HepG2 (cell line): ENCODE measurements around the gene BSG. TPM values are rescaled to one million over a fixed set of nuclear protein-coding genes. Genes with fewer than 3 reads are reported as not detected.

Experiments used
- CHD4 ChIP-seq: fragments of 200-600 bp; sonication (generic); IDR thresholded peaks from 2 replicates; pipeline ENCODE4 v1.7.0; 2017; ENCODE audit warnings: mild to moderate bottlenecking, low read length, borderline replicate concordance
- HIVEP1 ChIP-seq: sonication (generic); formaldehyde crosslinking; IDR thresholded peaks from 2 replicates; pipeline ENCODE4 v1.4.0; 2020; ENCODE audit warnings: mild to moderate bottlenecking, missing genetic modification reagents
- HNF1B ChIP-seq: sonication (generic); formaldehyde crosslinking; IDR thresholded peaks from 2 replicates; pipeline ENCODE4 v1.5.1; 2020; ENCODE audit warnings: mild to moderate bottlenecking, moderate library complexity, missing genetic modification reagents
- KAT7 ChIP-seq: IDR thresholded peaks from 2 replicates; pipeline ENCODE4 v1.6.1; 2018; ENCODE audit warnings: borderline replicate concordance, missing compliant biosample characterization
- MED1 ChIP-seq: sonication (generic); formaldehyde crosslinking; IDR thresholded peaks from 2 replicates; pipeline ENCODE4 v1.4.0; 2020; ENCODE audit warnings: missing genetic modification reagents
- NAIF1 ChIP-seq: sonication (generic); formaldehyde crosslinking; IDR thresholded peaks from 2 replicates; pipeline ENCODE4 v1.5.0; 2020; ENCODE audit warnings: mild to moderate bottlenecking, missing genetic modification reagents, borderline replicate concordance
- NONO ChIP-seq, 2 experiments: fragments of 450-650 bp in 1 of 2; sonication (generic) in 1 of 2; formaldehyde crosslinking in 1 of 2; IDR thresholded peaks in 1 of 2; conservative IDR thresholded peaks in 1 of 2; 2 replicates each; pipeline versions ENCODE4 v1.6.1 to v1.8.0; 2017 to 2022; ENCODE audit warnings: mild to moderate bottlenecking in 1 of 2, missing genetic modification reagents in 1 of 2, moderate library complexity in 1 of 2
- POLR2A ChIP-seq, 2 experiments: IDR thresholded peaks; 2 replicates each; pipeline ENCODE4 v1.6.1; 2011; ENCODE audit warnings: low read depth in 2 of 2, low read length in 2 of 2, mild to moderate bottlenecking in 1 of 2, moderate library complexity in 1 of 2; ENCODE audit not compliant: insufficient read depth in 1 of 2
- TAF1 ChIP-seq: sonication (generic); formaldehyde crosslinking; IDR thresholded peaks from 2 replicates; pipeline ENCODE4 v1.4.0; 2020; ENCODE audit warnings: missing genetic modification reagents
- XBP1 ChIP-seq: sonication (generic); formaldehyde crosslinking; IDR thresholded peaks from 2 replicates; pipeline ENCODE4 v1.5.0; 2020; ENCODE audit warnings: missing genetic modification reagents
- ZBTB43 ChIP-seq: sonication (generic); formaldehyde crosslinking; conservative IDR thresholded peaks from 2 replicates; pipeline ENCODE4 v1.4.0; 2020; ENCODE audit warnings: missing genetic modification reagents
- ZNF224 ChIP-seq: sonication (generic); formaldehyde crosslinking; IDR thresholded peaks from 2 replicates; pipeline ENCODE4 v1.5.0; 2020; ENCODE audit warnings: mild to moderate bottlenecking, missing genetic modification reagents
- ZNF292 ChIP-seq: sonication (generic); formaldehyde crosslinking; IDR thresholded peaks from 2 replicates; pipeline ENCODE4 v1.8.1; 2022; ENCODE audit warnings: mild to moderate bottlenecking, low read depth, missing genetic modification reagents, borderline replicate concordance
- ZNF333 ChIP-seq: sonication (generic); formaldehyde crosslinking; IDR thresholded peaks from 2 replicates; pipeline ENCODE4 v1.4.0; 2020; ENCODE audit warnings: mild to moderate bottlenecking, missing genetic modification reagents, borderline replicate concordance
- ZNF597 ChIP-seq: sonication (generic); formaldehyde crosslinking; IDR thresholded peaks from 2 replicates; pipeline ENCODE4 v1.5.0; 2020; ENCODE audit warnings: missing genetic modification reagents
- polyA plus RNA-seq, 8 experiments: library from polyadenylated mRNA; depleted of rRNA in 3 of 8; stranded (reverse) in 7 of 8; unstranded in 1 of 8; fragments of >200 nt; fragmentation: Illumina TruSeq in 4 of 8; extraction: Trizol in 4 of 8; gene quantifications; 2 replicates each; pipeline versions ENCODE4 v1.2.1 to v1.2.3, GENCODE V29; 2011 to 2016; ENCODE audit warnings: low read depth in 4 of 8, missing spikeins in 1 of 8, mixed read lengths in 1 of 8; ENCODE audit not compliant: insufficient read depth in 1 of 8
- total RNA-seq, 5 experiments: library from RNA; depleted of rRNA; stranded (reverse); fragments of >200 nt; fragmentation: Illumina TruSeq; extraction: Trizol; gene quantifications; 2 replicates each; pipeline ENCODE4 v1.2.3, GENCODE V29; 2016; ENCODE audit warnings: low read depth in 1 of 5
- TF ChIP-seq, protein P1 (sequence below): sonication (generic); formaldehyde crosslinking; IDR thresholded peaks from 2 replicates; pipeline ENCODE4 v1.5.0; 2020; ENCODE audit warnings: mild to moderate bottlenecking, missing genetic modification reagents

Gene BSG
- total and polyA plus RNA-seq, 2 of the 13 experiments (the other 11 are each of a cell fraction or from before 2014, with no cell fraction given): 309 to 754 TPM

- TF ChIP-seq, protein P1, sequence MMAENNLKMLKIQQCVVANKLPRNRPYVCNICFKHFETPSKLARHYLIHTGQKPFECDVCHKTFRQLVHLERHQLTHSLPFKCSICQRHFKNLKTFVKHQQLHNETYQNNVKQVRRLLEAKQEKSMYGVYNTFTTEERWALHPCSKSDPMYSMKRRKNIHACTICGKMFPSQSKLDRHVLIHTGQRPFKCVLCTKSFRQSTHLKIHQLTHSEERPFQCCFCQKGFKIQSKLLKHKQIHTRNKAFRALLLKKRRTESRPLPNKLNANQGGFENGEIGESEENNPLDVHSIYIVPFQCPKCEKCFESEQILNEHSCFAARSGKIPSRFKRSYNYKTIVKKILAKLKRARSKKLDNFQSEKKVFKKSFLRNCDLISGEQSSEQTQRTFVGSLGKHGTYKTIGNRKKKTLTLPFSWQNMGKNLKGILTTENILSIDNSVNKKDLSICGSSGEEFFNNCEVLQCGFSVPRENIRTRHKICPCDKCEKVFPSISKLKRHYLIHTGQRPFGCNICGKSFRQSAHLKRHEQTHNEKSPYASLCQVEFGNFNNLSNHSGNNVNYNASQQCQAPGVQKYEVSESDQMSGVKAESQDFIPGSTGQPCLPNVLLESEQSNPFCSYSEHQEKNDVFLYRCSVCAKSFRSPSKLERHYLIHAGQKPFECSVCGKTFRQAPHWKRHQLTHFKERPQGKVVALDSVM (CRISPR knock-in tag): no peak
- TF ChIP-seq ZNF597 (CRISPR knock-in tag) (no peak), CHD4 (no peak), KAT7 (CRISPR knock-in tag) (0 out of 2 replicates have a peak, but pooled peaks have one; percentile 32), POLR2A (IDR thresholded peaks at IDR 0.05; ENCODE audit: insufficient read depth in 1 of 2, low read depth in 2 of 2, low read length in 2 of 2) (peak; percentile 65 to 68; a peak in 3 of 4 replicates), TAF1 (CRISPR knock-in tag) (peak; percentile 52; the same call in 1 of the 2 replicates), ZNF292 (CRISPR knock-in tag) (0 out of 2 replicates have a peak, but pooled peaks have one; percentile 16), NONO (IDR thresholded peaks at IDR 0.05) (no peak), NONO (CRISPR knock-in tag; conservative IDR thresholded peaks at IDR 0.05) (peak; percentile 65; the same call in 1 of the 2 replicates), MED1 (0 out of 2 replicates have a peak, but pooled peaks have one; percentile 20), ZNF224 (CRISPR knock-in tag) (0 out of 2 replicates have a peak, but pooled peaks have one; percentile 16), HNF1B (CRISPR knock-in tag) (no peak), XBP1 (CRISPR knock-in tag) (no peak), ZNF333 (CRISPR knock-in tag) (peak; percentile 46; the same call in 1 of the 2 replicates), HIVEP1 (peak; percentile 39; the same call in 1 of the 2 replicates), NAIF1 (CRISPR knock-in tag) (no peak), ZBTB43 (CRISPR knock-in tag) (no peak)
Observed at GRCh38 chr19:632579-633067, 60.2 kb downstream of the BSG start (continued).
